ENCODE results near the gene SH3TC2.

SH3TC2 gene

GRCh38 chr5:148970228-148970627, 92.6 kb downstream of the SH3TC2 start:
- no peak for DNase-seq (ENCODE audit: low read depth)

- no peak for DNase-seq (ENCODE audit: low read depth)
Measured at GRCh38 chr5:148969291-148969690, 93.6 kb downstream of the SH3TC2 start.

- no peak for DNase-seq (ENCODE audit: low read depth)
Measured at GRCh38 chr5:148968311-148968710, 94.6 kb downstream of the SH3TC2 start.

- DNase-seq (ENCODE audit: low read depth) = no peak
Measured at GRCh38 chr5:148967783-148968182, 95.1 kb downstream of the SH3TC2 start.

GRCh38 chr5:148966938-148967337, 95.9 kb downstream of the SH3TC2 start:
- DNase-seq (ENCODE audit: low read depth) = no peak

GRCh38 chr5:148966348-148966747, 96.5 kb downstream of the SH3TC2 start:
- DNase-seq (ENCODE audit: low read depth) = no peak

GRCh38 chr5:148965511-148966265, 97.2 kb downstream of the SH3TC2 start:
- DNase-seq (ENCODE audit: low read depth) = no peak

- DNase-seq (ENCODE audit: low read depth) = no peak
Measured at GRCh38 chr5:148963664-148964063, 99.2 kb downstream of the SH3TC2 start.

- DNase-seq (ENCODE audit: low read depth) = no peak
Measured at GRCh38 chr5:148962761-148963324, 100.0 kb downstream of the SH3TC2 start.

GRCh38 chr5:148962200-148962550, 100.7 kb downstream of the SH3TC2 start:
- no peak for DNase-seq (ENCODE audit: low read depth)

- no peak for DNase-seq (ENCODE audit: low read depth)
Measured at GRCh38 chr5:148961261-148962199, 101.3 kb downstream of the SH3TC2 start.

GRCh38 chr5:148960070-148960769, 102.6 kb downstream of the SH3TC2 start:
- DNase-seq (ENCODE audit: low read depth) = no peak

GRCh38 chr5:148957591-148958202, 105.2 kb downstream of the SH3TC2 start:
- peak; percentile 29 for DNase-seq (ENCODE audit: low read depth)

- no peak for DNase-seq (ENCODE audit: low read depth)
Measured at GRCh38 chr5:148956477-148957385, 106.1 kb downstream of the SH3TC2 start.

All from stimulated activated CD8-positive, alpha-beta memory T cell treated with anti-CD3 and anti-CD28 coated beads, Interleukin-4, amount 100 ng/mL, for 24 hours (primary cell).